ENCODE data around the gene RAC3. TPM values are rescaled to one million over a fixed set of nuclear protein-coding genes. Genes with fewer than 3 reads are reported as not detected.

The RAC3 gene
- total and polyA plus RNA-seq, 9 of the 15 experiments (the other 6 are each of a cell fraction or from before 2014, with no cell fraction given) = 0.23 to 292 (median 118) TPM

DNA sequence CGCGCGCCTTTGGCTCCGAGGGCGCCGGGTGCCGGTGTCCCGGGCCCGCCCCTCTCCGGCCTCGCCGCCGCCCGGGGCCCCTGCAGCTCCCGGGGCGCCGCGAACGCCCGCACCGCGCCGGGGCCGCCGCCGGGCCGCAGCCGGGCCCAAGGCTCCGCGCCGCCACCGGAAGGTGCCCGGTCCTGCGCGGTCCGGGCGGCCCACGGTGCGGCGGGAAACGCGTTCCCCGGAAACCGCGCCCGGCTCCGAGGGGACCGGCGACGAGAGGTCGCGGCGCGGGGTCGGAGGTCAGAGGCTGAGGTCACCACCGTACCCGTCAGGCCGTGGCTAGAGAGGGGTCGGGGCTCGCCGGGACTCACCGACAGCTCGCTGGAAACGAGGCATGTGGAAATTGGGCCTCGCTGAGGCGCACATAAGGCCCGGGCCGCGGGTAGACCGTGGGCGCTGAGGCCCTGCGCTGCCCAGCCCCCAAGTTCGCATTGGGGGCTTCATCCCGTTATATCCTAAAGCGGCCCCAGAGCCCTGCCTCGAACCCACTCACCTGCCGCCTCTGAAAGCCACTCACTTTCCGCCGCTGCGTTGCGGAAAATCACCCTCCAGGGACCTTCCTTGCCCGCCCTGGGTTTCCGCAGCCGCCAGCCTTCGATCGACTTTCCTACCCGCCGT, 34.3 kb downstream of the RAC3 start, which contains the start of gene DUS1L (continued):
- TF ChIP-seq, protein P1, sequence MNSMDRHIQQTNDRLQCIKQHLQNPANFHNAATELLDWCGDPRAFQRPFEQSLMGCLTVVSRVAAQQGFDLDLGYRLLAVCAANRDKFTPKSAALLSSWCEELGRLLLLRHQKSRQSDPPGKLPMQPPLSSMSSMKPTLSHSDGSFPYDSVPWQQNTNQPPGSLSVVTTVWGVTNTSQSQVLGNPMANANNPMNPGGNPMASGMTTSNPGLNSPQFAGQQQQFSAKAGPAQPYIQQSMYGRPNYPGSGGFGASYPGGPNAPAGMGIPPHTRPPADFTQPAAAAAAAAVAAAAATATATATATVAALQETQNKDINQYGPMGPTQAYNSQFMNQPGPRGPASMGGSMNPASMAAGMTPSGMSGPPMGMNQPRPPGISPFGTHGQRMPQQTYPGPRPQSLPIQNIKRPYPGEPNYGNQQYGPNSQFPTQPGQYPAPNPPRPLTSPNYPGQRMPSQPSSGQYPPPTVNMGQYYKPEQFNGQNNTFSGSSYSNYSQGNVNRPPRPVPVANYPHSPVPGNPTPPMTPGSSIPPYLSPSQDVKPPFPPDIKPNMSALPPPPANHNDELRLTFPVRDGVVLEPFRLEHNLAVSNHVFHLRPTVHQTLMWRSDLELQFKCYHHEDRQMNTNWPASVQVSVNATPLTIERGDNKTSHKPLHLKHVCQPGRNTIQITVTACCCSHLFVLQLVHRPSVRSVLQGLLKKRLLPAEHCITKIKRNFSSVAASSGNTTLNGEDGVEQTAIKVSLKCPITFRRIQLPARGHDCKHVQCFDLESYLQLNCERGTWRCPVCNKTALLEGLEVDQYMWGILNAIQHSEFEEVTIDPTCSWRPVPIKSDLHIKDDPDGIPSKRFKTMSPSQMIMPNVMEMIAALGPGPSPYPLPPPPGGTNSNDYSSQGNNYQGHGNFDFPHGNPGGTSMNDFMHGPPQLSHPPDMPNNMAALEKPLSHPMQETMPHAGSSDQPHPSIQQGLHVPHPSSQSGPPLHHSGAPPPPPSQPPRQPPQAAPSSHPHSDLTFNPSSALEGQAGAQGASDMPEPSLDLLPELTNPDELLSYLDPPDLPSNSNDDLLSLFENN (IDR thresholded peaks at IDR 0.05; ENCODE audit: low read depth in 2 of 2, low read length in 2 of 2) = 0 out of 4 replicates have a peak, but pooled peaks of 1 of the 2 experiments have one; percentile 22
- no peak for TF ChIP-seq MCM5 (IDR thresholded peaks at IDR 0.05; ENCODE audit: low read depth)
- TF ChIP-seq, protein P2, sequence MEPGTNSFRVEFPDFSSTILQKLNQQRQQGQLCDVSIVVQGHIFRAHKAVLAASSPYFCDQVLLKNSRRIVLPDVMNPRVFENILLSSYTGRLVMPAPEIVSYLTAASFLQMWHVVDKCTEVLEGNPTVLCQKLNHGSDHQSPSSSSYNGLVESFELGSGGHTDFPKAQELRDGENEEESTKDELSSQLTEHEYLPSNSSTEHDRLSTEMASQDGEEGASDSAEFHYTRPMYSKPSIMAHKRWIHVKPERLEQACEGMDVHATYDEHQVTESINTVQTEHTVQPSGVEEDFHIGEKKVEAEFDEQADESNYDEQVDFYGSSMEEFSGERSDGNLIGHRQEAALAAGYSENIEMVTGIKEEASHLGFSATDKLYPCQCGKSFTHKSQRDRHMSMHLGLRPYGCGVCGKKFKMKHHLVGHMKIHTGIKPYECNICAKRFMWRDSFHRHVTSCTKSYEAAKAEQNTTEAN (CRISPR knock-in tag; IDR thresholded peaks at IDR 0.05) = no peak
- peak; percentile 58 for TF ChIP-seq MTA2 (IDR thresholded peaks at IDR 0.05; ENCODE audit: low read depth)
- TF ChIP-seq POLR2AphosphoS5 (IDR thresholded peaks at IDR 0.05; ENCODE audit: control insufficient read depth, insufficient read depth, low read depth, low read length) = no peak
- TF ChIP-seq PHB2 (IDR thresholded peaks at IDR 0.05; ENCODE audit: low read depth) = no peak
- TF ChIP-seq ZNF696 (CRISPR knock-in tag; conservative IDR thresholded peaks at IDR 0.05) = no peak
- no peak for TF ChIP-seq ADNP (tag; IDR thresholded peaks at IDR 0.05)
- no peak for TF ChIP-seq TCF3 (CRISPR knock-in tag; IDR thresholded peaks at IDR 0.05)
- no peak for TF ChIP-seq CHCHD3 (CRISPR knock-in tag; IDR thresholded peaks at IDR 0.05)
- TF ChIP-seq SREBF1 (IDR thresholded peaks at IDR 0.05; ENCODE audit: borderline replicate concordance, low read depth, low read length) = peak; percentile 83; the same call in 1 of the 2 replicates
- TF ChIP-seq CREBBP (IDR thresholded peaks at IDR 0.05; ENCODE audit: low read depth, low read length) = no peak
- no peak for TF ChIP-seq ESRRB (CRISPR knock-in tag; IDR thresholded peaks at IDR 0.05; ENCODE audit: borderline replicate concordance)
- TF ChIP-seq TAF7 (tag; IDR thresholded peaks at IDR 0.05) = no peak
- peak; percentile 91 for TF ChIP-seq CTBP1 (IDR thresholded peaks at IDR 0.05; ENCODE audit: borderline replicate concordance)
- no peak for TF ChIP-seq SMARCC2 (IDR thresholded peaks at IDR 0.05; ENCODE audit: low read depth)

All from K562 (cell line).